Measurements from ENCODE around the gene CLIP3.

- TF ChIP-seq EZH2 (IDR thresholded peaks at IDR 0.05; ENCODE audit: low read length) = no peak
- TF ChIP-seq, protein P1, sequence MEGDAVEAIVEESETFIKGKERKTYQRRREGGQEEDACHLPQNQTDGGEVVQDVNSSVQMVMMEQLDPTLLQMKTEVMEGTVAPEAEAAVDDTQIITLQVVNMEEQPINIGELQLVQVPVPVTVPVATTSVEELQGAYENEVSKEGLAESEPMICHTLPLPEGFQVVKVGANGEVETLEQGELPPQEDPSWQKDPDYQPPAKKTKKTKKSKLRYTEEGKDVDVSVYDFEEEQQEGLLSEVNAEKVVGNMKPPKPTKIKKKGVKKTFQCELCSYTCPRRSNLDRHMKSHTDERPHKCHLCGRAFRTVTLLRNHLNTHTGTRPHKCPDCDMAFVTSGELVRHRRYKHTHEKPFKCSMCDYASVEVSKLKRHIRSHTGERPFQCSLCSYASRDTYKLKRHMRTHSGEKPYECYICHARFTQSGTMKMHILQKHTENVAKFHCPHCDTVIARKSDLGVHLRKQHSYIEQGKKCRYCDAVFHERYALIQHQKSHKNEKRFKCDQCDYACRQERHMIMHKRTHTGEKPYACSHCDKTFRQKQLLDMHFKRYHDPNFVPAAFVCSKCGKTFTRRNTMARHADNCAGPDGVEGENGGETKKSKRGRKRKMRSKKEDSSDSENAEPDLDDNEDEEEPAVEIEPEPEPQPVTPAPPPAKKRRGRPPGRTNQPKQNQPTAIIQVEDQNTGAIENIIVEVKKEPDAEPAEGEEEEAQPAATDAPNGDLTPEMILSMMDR (optimal IDR thresholded peaks at IDR 0.05 in 1 of 3, IDR thresholded peaks at IDR 0.05 in 1 of 3, conservative IDR thresholded peaks at IDR 0.05 in 1 of 3; ENCODE audit: extremely low read depth in 1 of 3, insufficient read depth in 2 of 3, low read length in 3 of 3) = no peak
Observed at GRCh38 chr19:36023432-36023831, 9.2 kb downstream of the CLIP3 start.

All from keratinocyte (primary cell).